IPS-15b (cell line): Measurements from ENCODE around the gene SLC25A19.

Experiments
- H3K27me3 ChIP-seq: one replicate; pipeline ENCODE4 v1.6.1; 2013; ENCODE audit warnings: low read length; ENCODE audit not compliant: control insufficient read depth, insufficient read depth
- H3K36me3 ChIP-seq: one replicate; pipeline ENCODE4 v1.6.1; 2013; ENCODE audit warnings: low read length; ENCODE audit not compliant: control insufficient read depth, insufficient read depth
- H3K4me1 ChIP-seq: one replicate; pipeline ENCODE4 v1.6.1; 2013; ENCODE audit warnings: mild to moderate bottlenecking, low read length; ENCODE audit not compliant: control insufficient read depth, insufficient read depth
- H3K4me3 ChIP-seq: one replicate; pipeline ENCODE4 v1.5.1; 2013; ENCODE audit warnings: low read depth, low read length
- H3K9ac ChIP-seq: one replicate; pipeline ENCODE4 v1.6.1; 2013; ENCODE audit warnings: low read depth, mild to moderate bottlenecking, low read length
- H3K9me3 ChIP-seq: one replicate; pipeline ENCODE4 v1.6.1; 2013; ENCODE audit warnings: mild to moderate bottlenecking, low read length; ENCODE audit not compliant: control insufficient read depth, insufficient read depth

The SLC25A19 gene

GRCh38 chr17:75237100-75238014 lies 51.9 kb downstream of the SLC25A19 start:
- Histone ChIP-seq H3K4me1 (no peaks in the 10 kb centered on the region), H3K36me3 (peaks cover 67% of the 10 kb centered on the region), H3K9ac (no peak overlapping the region)

GRCh38 chr17:75232786-75233185 lies 56.4 kb downstream of the SLC25A19 start:
- no peak overlapping the region for H3K9ac ChIP-seq
- no peaks in the 10 kb centered on the region for H3K27me3 ChIP-seq
- no peak overlapping the region for H3K4me3 ChIP-seq
- H3K4me1 ChIP-seq, result no peaks in the 10 kb centered on the region
- H3K9me3 ChIP-seq, result no peaks in the 10 kb centered on the region
- peaks cover 62% of the 10 kb centered on the region for H3K36me3 ChIP-seq

More at GRCh38 chr17:75237100-75238014, 51.9 kb downstream of the SLC25A19 start:
- H3K27me3 ChIP-seq, result no peaks in the 10 kb centered on the region
- no peak overlapping the region for H3K4me3 ChIP-seq
- H3K9me3 ChIP-seq, result no peaks in the 10 kb centered on the region

- no peak overlapping the region for H3K9ac ChIP-seq
- H3K4me3 ChIP-seq, result no peak overlapping the region
- no peaks in the 10 kb centered on the region for H3K27me3 ChIP-seq
- H3K36me3 ChIP-seq, result peaks cover 55% of the 10 kb centered on the region
- no peaks in the 10 kb centered on the region for H3K9me3 ChIP-seq
- H3K4me1 ChIP-seq, result no peaks in the 10 kb centered on the region
Observed at GRCh38 chr17:75231741-75232464, 57.3 kb downstream of the SLC25A19 start.

GRCh38 chr17:75231071-75231470 lies 58.2 kb downstream of the SLC25A19 start:
- no peaks in the 10 kb centered on the region for H3K27me3 ChIP-seq
- H3K9me3 ChIP-seq, result no peaks in the 10 kb centered on the region
- H3K9ac ChIP-seq, result no peak overlapping the region
- no peaks in the 10 kb centered on the region for H3K4me1 ChIP-seq
- peaks cover 60% of the 10 kb centered on the region for H3K36me3 ChIP-seq
- H3K4me3 ChIP-seq, result no peak overlapping the region

GRCh38 chr17:75228847-75229246 lies 60.4 kb downstream of the SLC25A19 start:
- Histone ChIP-seq H3K4me1 (no peaks in the 10 kb centered on the region), H3K4me3 (no peak overlapping the region), H3K27me3 (no peaks in the 10 kb centered on the region), H3K36me3 (peaks cover 70% of the 10 kb centered on the region), H3K9ac (no peak overlapping the region), H3K9me3 (no peaks in the 10 kb centered on the region)

GRCh38 chr17:75228305-75228704 lies 60.9 kb downstream of the SLC25A19 start:
- H3K9ac ChIP-seq, result no peak overlapping the region
- no peaks in the 10 kb centered on the region for H3K4me1 ChIP-seq
- no peaks in the 10 kb centered on the region for H3K9me3 ChIP-seq
- no peaks in the 10 kb centered on the region for H3K27me3 ChIP-seq
- peaks cover 70% of the 10 kb centered on the region for H3K36me3 ChIP-seq
- no peak overlapping the region for H3K4me3 ChIP-seq

GRCh38 chr17:75227729-75228128 lies 61.5 kb downstream of the SLC25A19 start:
- Histone ChIP-seq H3K9me3 (no peaks in the 10 kb centered on the region), H3K9ac (no peak overlapping the region), H3K27me3 (no peaks in the 10 kb centered on the region), H3K4me1 (no peaks in the 10 kb centered on the region), H3K36me3 (peaks cover 66% of the 10 kb centered on the region), H3K4me3 (no peak overlapping the region)

GRCh38 chr17:75225016-75225415 lies 64.2 kb downstream of the SLC25A19 start:
- no peaks in the 10 kb centered on the region for H3K9me3 ChIP-seq

More at GRCh38 chr17:75225016-75225415, 64.2 kb downstream of the SLC25A19 start:
- Histone ChIP-seq H3K36me3 (peaks cover 52% of the 10 kb centered on the region), H3K4me3 (no peak overlapping the region), H3K9ac (no peak overlapping the region), H3K4me1 (no peaks in the 10 kb centered on the region), H3K27me3 (no peaks in the 10 kb centered on the region)
